Keratinocyte (primary cell): ENCODE measurements around the gene LYZL1.
"Not testable (repeated sequence)": the region's sequence is repeated elsewhere in the genome, so short reads cannot be mapped to it uniquely, and the experiment has no call there.

ENCODE experiments used
- CTCF ChIP-seq, 3 experiments: IDR thresholded peaks in 1 of 3; conservative IDR thresholded peaks in 1 of 3; optimal IDR thresholded peaks in 1 of 3; 2 replicates in 2 of 3; 3 replicates in 1 of 3; pipeline versions ENCODE3 to v1.5.1; 2011; ENCODE audit warnings: low read length in 3 of 3, mild to moderate bottlenecking in 3 of 3, moderate library complexity in 2 of 3, control low read depth in 1 of 3, inconsistent platforms in 1 of 3; ENCODE audit not compliant: insufficient read depth in 2 of 3; ENCODE audit errors: extremely low read depth in 1 of 3
- EZH2 ChIP-seq: IDR thresholded peaks from one replicate; pipeline ENCODE4 v1.6.1; 2012; ENCODE audit warnings: inconsistent platforms, mild to moderate bottlenecking, low read length, moderate library complexity

GRCh38 chr10:29291561-29291960 lies 2.7 kb downstream of the LYZL1 start:
- TF ChIP-seq CTCF (optimal IDR thresholded peaks at IDR 0.05 in 1 of 3, IDR thresholded peaks at IDR 0.05 in 1 of 3, conservative IDR thresholded peaks at IDR 0.05 in 1 of 3; ENCODE audit: extremely low read depth in 1 of 3, insufficient read depth in 2 of 3, low read length in 3 of 3); EZH2: not testable (repeated sequence)
